HUES64 (cell line): ENCODE data around the gene STARD3.
A peak's percentile ranks its signal among the peaks of the same experiment; 100 is the strongest.

Source experiments
- H3K27ac ChIP-seq: 2 replicates; pipeline ENCODE4 v1.7.0; 2013; ENCODE audit warnings: low read depth, low read length, inconsistent platforms
- H3K27me3 ChIP-seq: 2 replicates; pipeline ENCODE4 v1.6.1; 2013; ENCODE audit warnings: mild to moderate bottlenecking, low read length; ENCODE audit not compliant: insufficient read depth
- H3K36me3 ChIP-seq: 2 replicates; pipeline ENCODE4 v1.6.1; 2013; ENCODE audit warnings: mild to moderate bottlenecking, low read length; ENCODE audit not compliant: insufficient read depth
- H3K4me1 ChIP-seq: 2 replicates; pipeline ENCODE4 v1.6.1; 2013; ENCODE audit warnings: mild to moderate bottlenecking, low read length, moderate library complexity; ENCODE audit not compliant: insufficient read depth
- H3K4me3 ChIP-seq: 2 replicates; pipeline ENCODE4 v1.5.1; 2013; ENCODE audit warnings: mild to moderate bottlenecking, low read length, moderate library complexity
- H3K9ac ChIP-seq: 2 replicates; pipeline ENCODE4 v1.6.1; 2013; ENCODE audit warnings: mild to moderate bottlenecking, low read depth, low read length
- H3K9me3 ChIP-seq: 2 replicates; pipeline ENCODE4 v1.6.1; 2013; ENCODE audit warnings: low read depth, low read length; ENCODE audit not compliant: insufficient read depth
- WGBS: fragments of 150-250, 120-280 bp; methylation state at CpG from one replicate; pipeline ENCODE4 v1.1.7; 2013; ENCODE audit warnings: missing lambda C conversion rate; 5-methylcytosine and 5-hydroxymethylcytosine counted together

Gene STARD3

DNA sequence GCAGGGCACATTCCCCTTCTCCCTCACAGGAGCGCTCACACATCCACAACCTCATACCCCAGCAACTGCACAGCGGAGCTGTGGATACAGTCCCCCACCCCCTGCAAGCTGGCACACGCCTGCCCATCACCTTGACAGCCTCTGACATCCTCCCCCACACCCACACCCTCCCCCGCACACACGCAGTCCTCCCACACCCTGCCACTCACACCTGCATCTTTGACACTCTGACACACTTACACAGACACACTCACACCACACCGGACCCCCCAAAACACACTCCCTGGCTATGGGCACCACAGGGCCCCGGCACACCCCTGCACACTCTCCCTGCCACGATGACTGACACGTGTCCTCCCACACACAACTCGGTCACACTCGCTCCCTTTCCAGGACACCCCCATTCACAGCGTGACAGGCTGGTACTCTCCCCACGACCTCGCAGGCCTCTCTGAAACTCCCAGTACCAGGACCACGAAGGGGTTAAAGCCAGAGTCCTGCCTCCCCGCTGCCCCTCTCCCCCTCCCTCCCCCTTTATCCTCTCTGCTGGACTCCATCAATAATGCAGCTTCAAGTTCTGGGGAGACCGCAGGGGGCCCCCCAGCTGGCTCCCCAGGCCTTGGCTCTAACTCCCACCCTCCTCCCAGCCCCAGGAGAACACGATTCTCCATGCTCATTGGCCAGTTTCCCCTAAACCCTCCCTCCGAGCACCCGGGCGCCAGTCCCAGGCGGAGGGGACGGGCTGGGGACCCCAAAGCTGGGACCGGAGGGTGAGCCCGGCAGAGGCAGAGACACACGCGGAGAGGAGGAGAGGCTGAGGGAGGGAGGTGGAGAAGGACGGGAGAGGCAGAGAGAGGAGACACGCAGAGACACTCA is 10.5 kb upstream of the STARD3 start, which contains the start of gene PPP1R1B:
Gene PPP1R1B (plus strand): TSS at position 782 of the 876 bp plus-strand sequence. CDS start 441 bp downstream, outside the sequence.
- no peaks in the 10 kb centered on the region for H3K36me3 ChIP-seq
- 17% methylated on average over 29 of the region's 29 CpGs for WGBS
- peak within 1 kb of the TSS; percentile 57 for H3K4me3 ChIP-seq
- peaks cover 22% of the 10 kb centered on the region for H3K4me1 ChIP-seq
- no peak within 1 kb of the TSS for H3K27ac ChIP-seq
- H3K9me3 ChIP-seq = no peaks in the 10 kb centered on the region
- no peak within 1 kb of the TSS for H3K9ac ChIP-seq
- peaks cover 70% of the 10 kb centered on the region for H3K27me3 ChIP-seq

DNA sequence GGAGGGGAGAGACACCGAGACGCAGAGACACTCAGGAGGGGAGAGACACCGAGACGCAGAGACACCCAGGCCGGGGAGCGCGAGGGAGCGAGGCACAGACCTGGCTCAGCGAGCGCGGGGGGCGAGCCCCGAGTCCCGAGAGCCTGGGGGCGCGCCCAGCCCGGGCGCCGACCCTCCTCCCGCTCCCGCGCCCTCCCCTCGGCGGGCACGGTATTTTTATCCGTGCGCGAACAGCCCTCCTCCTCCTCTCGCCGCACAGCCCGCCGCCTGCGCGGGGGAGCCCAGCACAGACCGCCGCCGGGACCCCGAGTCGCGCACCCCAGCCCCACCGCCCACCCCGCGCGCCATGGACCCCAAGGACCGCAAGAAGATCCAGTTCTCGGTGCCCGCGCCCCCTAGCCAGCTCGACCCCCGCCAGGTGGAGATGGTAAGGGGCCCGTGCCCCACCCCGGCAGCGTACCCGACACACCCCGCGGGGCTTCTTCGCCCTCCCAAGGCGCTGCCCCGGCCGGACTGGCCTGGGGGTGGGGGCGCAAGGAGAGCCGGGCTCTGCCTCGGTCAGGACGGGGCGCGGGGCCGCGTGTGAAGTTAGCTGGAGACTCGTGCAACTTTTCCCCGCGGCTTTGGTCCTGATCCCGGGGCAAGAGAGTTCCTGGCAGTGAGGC is 9.8 kb upstream of the STARD3 start:
- Histone ChIP-seq H3K4me1 (peaks cover 29% of the 10 kb centered on the region), H3K4me3 (peak overlapping the region; percentile 57), H3K27ac (no peak overlapping the region), H3K36me3 (no peaks in the 10 kb centered on the region), H3K27me3 (peaks cover 63% of the 10 kb centered on the region), H3K9ac (no peak overlapping the region), H3K9me3 (no peaks in the 10 kb centered on the region)
- under 1% methylated on average over 72 of the region's 72 CpGs for WGBS

DNA sequence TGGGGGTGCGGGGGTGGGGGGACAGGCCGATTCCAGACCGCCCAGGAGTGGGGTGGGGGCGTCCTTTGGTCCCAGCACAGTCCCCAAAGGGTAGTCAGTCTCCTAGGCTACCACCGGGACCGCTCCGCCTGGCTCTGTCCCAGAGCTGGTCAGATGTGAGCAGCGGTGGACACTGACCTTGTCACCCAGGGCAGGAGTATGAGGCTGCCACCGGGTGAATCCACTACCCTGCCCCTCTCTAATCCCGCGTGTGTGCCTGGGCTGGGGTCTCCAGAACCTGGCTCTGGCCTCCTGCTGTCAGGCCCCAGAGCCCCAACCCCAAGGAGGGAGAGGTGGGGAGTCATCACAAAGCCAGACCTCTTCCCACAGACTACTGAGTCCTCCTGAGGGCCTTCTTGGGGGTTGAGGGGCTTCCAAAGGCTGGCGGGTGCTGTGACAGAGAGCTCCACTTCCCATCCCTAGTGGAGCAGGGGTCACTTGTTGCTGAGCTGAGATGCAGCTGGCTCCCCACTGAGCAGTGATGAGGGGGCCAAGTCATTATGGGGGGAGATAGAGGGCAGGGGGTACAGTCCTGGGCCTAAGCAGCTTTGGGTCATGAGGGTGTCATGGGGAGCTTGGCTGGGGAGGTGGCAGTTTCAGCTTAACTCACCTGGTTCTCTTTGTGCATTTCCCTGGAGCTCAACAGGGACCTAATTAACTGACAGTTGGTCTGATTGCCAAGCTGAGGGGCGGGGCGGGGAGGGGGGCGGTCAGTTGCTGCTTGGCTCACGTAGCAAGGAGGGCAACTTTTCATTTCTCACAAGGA is 9.0 kb upstream of the STARD3 start:
- WGBS = 11% methylated on average over 16 of the region's 16 CpGs
- Histone ChIP-seq H3K9me3 (no peaks in the 10 kb centered on the region), H3K9ac (no peak overlapping the region), H3K36me3 (no peaks in the 10 kb centered on the region), H3K4me1 (peaks cover 32% of the 10 kb centered on the region), H3K4me3 (peak overlapping the region; percentile 57), H3K27me3 (peaks cover 62% of the 10 kb centered on the region), H3K27ac (no peak overlapping the region)

DNA sequence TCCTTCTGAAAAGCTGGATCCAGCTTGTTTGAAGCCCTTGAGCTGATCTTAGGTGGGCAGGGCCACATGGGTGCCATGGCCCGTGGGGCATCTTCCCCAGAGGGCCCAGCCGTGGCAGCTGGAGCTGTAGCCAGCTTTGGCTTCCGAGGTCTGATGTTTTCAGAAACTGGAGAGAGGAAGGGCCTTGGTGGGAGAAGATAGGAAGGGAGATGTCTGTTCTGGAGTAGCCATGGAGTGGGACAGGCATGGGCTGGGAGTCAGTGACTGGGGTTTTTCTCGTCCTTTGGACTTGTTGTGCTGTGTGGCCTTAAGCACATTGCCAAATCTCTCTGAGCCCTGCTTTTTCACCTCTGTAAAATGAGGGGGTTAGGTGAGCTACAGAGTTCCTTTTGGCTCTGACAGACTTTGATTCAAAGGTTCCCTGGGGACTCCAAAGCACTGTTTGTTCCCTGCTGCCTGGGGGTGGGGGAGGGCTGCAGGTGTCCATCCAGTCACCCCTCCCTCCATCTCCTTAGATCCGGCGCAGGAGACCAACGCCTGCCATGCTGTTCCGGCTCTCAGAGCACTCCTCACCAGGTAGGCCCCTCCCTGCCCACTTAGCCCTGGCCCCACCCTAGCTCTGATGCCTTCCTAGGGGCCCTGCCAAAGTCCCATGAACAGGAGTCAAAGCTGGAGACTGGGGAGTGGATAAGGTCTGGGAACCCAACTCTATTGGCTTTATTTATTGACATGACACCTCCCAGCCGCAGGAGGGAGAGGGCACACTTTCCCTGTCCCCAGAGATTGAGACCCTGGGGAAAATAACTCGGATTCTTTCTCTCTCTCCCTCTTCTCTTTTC is 8.1 kb upstream of the STARD3 start:
- WGBS = 56% methylated on average over 10 of the region's 10 CpGs
- no peak overlapping the region for H3K27ac ChIP-seq
- no peaks in the 10 kb centered on the region for H3K9me3 ChIP-seq
- H3K36me3 ChIP-seq = no peaks in the 10 kb centered on the region
- no peak overlapping the region for H3K9ac ChIP-seq
- H3K27me3 ChIP-seq = peaks cover 54% of the 10 kb centered on the region
- no peak overlapping the region for H3K4me3 ChIP-seq
- H3K4me1 ChIP-seq = peaks cover 32% of the 10 kb centered on the region

DNA sequence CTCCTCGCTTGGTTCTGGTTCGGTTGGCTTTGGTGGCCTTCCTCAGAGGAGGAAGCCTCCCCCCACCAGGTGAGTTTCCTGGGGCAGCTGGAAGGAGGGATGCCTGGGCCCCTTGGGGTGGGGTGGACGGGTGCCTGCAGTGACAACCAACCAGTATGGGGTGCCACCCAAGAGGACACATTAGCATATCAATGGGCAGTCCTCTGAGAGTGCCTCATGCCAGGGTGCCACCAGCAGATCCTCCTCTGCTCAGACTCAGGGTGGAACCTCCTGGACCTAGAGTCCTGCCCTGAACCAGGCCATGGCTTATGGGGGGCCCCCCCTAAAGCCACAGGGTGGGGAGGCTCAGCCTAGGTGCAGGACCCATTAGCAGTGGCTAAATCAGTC is 7.5 kb upstream of the STARD3 start:
- Histone ChIP-seq H3K27me3 (peaks cover 50% of the 10 kb centered on the region), H3K4me1 (peaks cover 32% of the 10 kb centered on the region), H3K4me3 (no peak overlapping the region), H3K27ac (no peak overlapping the region), H3K36me3 (no peaks in the 10 kb centered on the region), H3K9me3 (no peaks in the 10 kb centered on the region), H3K9ac (no peak overlapping the region)
- 66% methylated on average over 3 of the region's 3 CpGs for WGBS

DNA sequence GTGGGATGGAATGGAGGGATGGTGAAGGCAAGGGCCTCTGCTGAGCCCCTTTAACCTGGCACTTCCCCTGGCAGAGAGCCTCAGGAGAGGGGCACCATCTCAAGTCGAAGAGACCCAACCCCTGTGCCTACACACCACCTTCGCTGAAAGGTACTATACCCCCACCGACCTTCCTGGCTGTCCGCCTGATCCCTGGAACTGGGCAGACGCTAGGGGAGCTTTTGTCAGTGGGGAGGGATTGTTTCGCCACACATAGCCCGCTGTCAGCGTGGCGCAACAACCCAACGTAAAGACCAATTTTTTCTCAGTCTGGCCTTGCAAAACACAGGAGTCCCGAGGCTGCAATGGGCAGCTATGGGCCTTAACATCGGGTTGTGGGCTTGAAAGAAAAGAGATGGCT is 7.0 kb upstream of the STARD3 start:
- H3K27ac ChIP-seq = no peak overlapping the region
- H3K36me3 ChIP-seq = no peaks in the 10 kb centered on the region
- peaks cover 32% of the 10 kb centered on the region for H3K4me1 ChIP-seq
- 87% methylated on average over 12 of the region's 12 CpGs for WGBS
- no peak overlapping the region for H3K4me3 ChIP-seq
- H3K27me3 ChIP-seq = peaks cover 46% of the 10 kb centered on the region
- H3K9ac ChIP-seq = no peak overlapping the region
- no peaks in the 10 kb centered on the region for H3K9me3 ChIP-seq

DNA sequence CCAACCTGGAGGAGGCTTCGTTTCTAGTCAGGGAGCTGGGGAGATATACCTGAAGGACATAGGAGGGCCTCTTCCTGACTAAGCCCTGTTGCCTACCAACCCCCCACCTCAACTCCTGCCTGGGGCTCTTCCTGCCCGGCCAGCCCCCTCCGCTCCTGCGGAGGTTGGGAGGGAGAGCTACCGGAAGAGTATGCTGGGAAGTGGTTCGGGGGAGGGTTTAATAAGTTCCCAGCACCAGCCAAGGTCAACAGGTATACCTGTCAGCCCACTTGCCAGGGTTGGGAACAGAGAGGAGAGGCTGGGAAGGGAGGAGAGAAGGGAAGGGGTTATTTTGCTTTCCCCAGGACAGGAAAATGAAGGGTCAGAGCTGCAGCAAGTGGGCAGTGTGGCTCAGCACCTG is 5.5 kb upstream of the STARD3 start:
- WGBS = 8% methylated on average over 5 of the region's 6 CpGs
- Histone ChIP-seq H3K27me3 (peaks cover 31% of the 10 kb centered on the region), H3K9ac (0 out of 2 replicates have a peak overlapping the region, but pooled peaks have one; percentile 15), H3K4me1 (peaks cover 41% of the 10 kb centered on the region), H3K4me3 (peak overlapping the region; percentile 13; the same call in 1 of the 2 replicates), H3K27ac (no peak overlapping the region), H3K36me3 (no peaks in the 10 kb centered on the region), H3K9me3 (no peaks in the 10 kb centered on the region)

DNA sequence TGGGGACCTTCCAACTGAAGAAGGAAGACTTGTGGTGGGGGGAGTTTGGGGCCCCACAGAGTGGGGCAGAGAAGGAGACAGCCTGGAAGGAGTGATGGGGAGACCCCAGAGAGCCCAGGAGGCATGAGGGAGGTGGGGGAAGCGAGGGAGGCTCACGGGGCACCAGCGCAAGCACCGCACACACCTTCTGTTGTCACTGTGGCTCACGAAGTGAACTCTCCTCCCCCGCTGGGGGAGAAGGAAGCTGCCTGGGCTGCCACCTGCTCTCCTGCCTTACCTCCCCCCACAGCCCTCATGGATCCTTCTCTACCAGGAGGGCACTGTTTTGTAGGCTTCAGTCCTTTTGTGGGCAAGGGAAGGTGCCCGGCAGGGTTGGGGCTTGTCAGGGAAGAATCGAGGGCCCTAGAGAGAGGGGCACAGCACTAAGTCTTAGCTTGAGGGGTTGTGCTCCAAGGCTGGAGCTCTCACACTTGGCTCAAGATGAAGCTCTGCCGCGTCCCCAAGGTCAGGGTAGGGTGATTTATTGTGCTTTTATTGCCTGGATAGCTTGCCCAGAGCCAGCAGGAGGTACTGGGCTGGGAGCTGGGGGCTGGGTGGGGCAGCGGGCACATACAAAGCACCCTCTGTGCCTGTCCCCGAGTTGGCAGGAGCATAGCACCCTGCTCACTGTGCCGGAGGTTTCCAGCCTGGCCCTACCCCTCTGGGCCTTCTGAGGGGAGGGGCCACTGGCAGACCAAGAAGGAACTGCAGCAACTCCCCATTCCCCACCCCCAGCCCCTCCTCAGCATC is 4.6 kb upstream of the STARD3 start:
- no peak overlapping the region for H3K27ac ChIP-seq
- no peak overlapping the region for H3K4me3 ChIP-seq
- H3K36me3 ChIP-seq = no peaks in the 10 kb centered on the region
- peaks cover 22% of the 10 kb centered on the region for H3K27me3 ChIP-seq
- 71% methylated on average over 13 of the region's 13 CpGs for WGBS
- H3K4me1 ChIP-seq = peaks cover 45% of the 10 kb centered on the region
- no peak overlapping the region for H3K9ac ChIP-seq
- no peaks in the 10 kb centered on the region for H3K9me3 ChIP-seq

DNA sequence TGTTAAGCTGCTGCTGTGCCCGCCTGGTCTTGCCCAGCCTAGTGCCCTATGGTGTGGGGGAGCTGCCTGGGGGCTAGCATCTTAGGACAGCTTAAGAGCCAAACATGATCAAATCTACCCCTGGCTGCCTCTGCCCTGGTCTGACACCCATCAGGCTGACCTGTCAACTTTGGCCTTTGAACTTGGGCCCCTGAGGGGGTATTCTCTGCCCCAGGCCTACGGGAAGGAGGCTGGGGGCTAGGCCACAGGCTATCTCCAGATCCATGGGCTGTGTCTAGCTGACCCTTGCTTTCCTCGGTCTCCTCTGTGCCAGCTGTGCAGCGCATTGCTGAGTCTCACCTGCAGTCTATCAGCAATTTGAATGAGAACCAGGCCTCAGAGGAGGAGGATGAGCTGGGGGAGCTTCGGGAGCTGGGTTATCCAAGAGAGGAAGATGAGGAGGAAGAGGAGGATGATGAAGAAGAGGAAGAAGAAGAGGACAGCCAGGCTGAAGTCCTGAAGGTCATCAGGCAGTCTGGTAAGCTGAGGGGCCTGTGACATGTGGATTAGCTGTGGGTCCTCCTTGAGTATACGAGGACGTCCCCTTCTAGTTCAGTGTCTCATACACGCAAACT is 3.3 kb upstream of the STARD3 start:
- WGBS = 90% methylated on average over 8 of the region's 8 CpGs

More for the DNA sequence above, 3.3 kb upstream of the STARD3 start:
- Histone ChIP-seq H3K4me3 (no peak overlapping the region), H3K27ac (no peak overlapping the region), H3K4me1 (peaks cover 42% of the 10 kb centered on the region), H3K9ac (no peak overlapping the region), H3K36me3 (no peaks in the 10 kb centered on the region), H3K9me3 (no peaks in the 10 kb centered on the region), H3K27me3 (peaks cover 8% of the 10 kb centered on the region; the same call in 1 of the 2 replicates)
